ENCODE results near the gene NDUFA12.

Gene NDUFA12

GRCh38 chr12:94930216-94930654 lies 73.3 kb downstream of the NDUFA12 start:
- no peak overlapping the region for H3K4me2 ChIP-seq (ENCODE audit: insufficient read depth, low read length, poor library complexity, severe bottlenecking)
- H3K4me1 ChIP-seq (ENCODE audit: control insufficient read depth in 2 of 2, insufficient read depth in 1 of 2, low read depth in 1 of 2, low read length in 2 of 2): no peaks in the 10 kb centered on the region
- no peak overlapping the region for H2AK5ac ChIP-seq (ENCODE audit: low read depth, low read length)
- H3K14ac ChIP-seq (ENCODE audit: low read length): no peak overlapping the region
- H3K27ac ChIP-seq (replicated peaks; ENCODE audit: low read length): no peak overlapping the region
- no peak overlapping the region for H3K4ac ChIP-seq (ENCODE audit: low read length)
- no peak overlapping the region for H4K91ac ChIP-seq (ENCODE audit: low read depth, low read length, poor library complexity)
- no peak overlapping the region for H2BK12ac ChIP-seq (ENCODE audit: low read length)
- no peak overlapping the region for H3K23ac ChIP-seq (ENCODE audit: low read depth, low read length, poor library complexity)
- H3K36me3 ChIP-seq (replicated peaks in 1 of 2; ENCODE audit: control insufficient read depth in 2 of 2, insufficient read depth in 2 of 2, low read length in 2 of 2): no peaks in the 10 kb centered on the region
- no peak overlapping the region for H2BK5ac ChIP-seq (ENCODE audit: low read length)
- H3K4me3 ChIP-seq (ENCODE audit: low read length in 2 of 2): no peak overlapping the region
- H2BK15ac ChIP-seq (ENCODE audit: low read length): no peak overlapping the region
- H3K9me3 ChIP-seq (replicated peaks in 1 of 2; ENCODE audit: control insufficient read depth in 2 of 2, insufficient read depth in 1 of 2, low read depth in 1 of 2, low read length in 2 of 2): no peaks in the 10 kb centered on the region
- H3K9ac ChIP-seq (ENCODE audit: low read depth, low read length, poor library complexity): no peak overlapping the region
- H3K79me1 ChIP-seq (ENCODE audit: low read depth, low read length): no peaks in the 10 kb centered on the region
- no peaks in the 10 kb centered on the region for H3K27me3 ChIP-seq (ENCODE audit: control insufficient read depth in 3 of 3, insufficient read depth in 3 of 3, low read depth in 1 of 3, low read length in 3 of 3)
- H4K8ac ChIP-seq (ENCODE audit: low read depth, low read length): peak overlapping the region; percentile 6
- no CpG with 5 or more reads among the region's 6 CpGs for WGBS, 2 donors (ENCODE audit: extremely low coverage in 2 of 2, insufficient read length in 2 of 2, insufficient replicate concordance in 1 of 2)
- H3K18ac ChIP-seq (ENCODE audit: low read length): no peak overlapping the region
- H2BK120ac ChIP-seq (ENCODE audit: low read depth, low read length): no peak overlapping the region
- no peak overlapping the region for H2AFZ ChIP-seq (ENCODE audit: low read length)
- no peak for DNase-seq (ENCODE audit: low spot score)

DNA sequence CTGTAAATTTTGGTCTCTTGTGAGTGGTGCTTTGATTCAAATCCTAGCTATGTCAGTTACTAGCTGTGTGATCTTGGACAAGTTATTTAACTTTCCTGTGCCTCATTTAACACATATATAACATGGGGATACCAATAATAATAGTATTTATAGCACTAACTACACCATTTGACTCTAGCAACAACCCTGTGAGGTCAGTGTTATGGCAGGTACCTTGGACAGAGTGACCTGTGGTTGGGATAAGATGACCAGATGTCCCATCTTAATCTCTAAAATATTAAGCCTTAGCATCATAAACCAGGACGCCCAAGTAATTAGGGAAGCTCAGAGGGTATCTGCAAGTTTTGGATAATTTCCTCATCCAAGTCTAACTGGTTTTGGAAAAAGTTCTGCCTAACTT lies 73.7 kb downstream of the NDUFA12 start:
- Histone ChIP-seq H3K79me1 (ENCODE audit: low read depth, low read length) (no peaks in the 10 kb centered on the region), H3K9ac (ENCODE audit: low read depth, low read length, poor library complexity) (no peak overlapping the region), H2BK15ac (ENCODE audit: low read length) (no peak overlapping the region), H2AFZ (ENCODE audit: low read length) (no peak overlapping the region), H2BK5ac (ENCODE audit: low read length) (no peak overlapping the region), H3K27me3 (ENCODE audit: control insufficient read depth in 3 of 3, insufficient read depth in 3 of 3, low read depth in 1 of 3, low read length in 3 of 3) (no peaks in the 10 kb centered on the region), H3K36me3 (replicated peaks in 1 of 2; ENCODE audit: control insufficient read depth in 2 of 2, insufficient read depth in 2 of 2, low read length in 2 of 2) (no peaks in the 10 kb centered on the region), H3K4ac (ENCODE audit: low read length) (no peak overlapping the region), H3K4me2 (ENCODE audit: insufficient read depth, low read length, poor library complexity, severe bottlenecking) (no peak overlapping the region), H4K91ac (ENCODE audit: low read depth, low read length, poor library complexity) (no peak overlapping the region), H3K14ac (ENCODE audit: low read length) (no peak overlapping the region), H3K4me3 (ENCODE audit: low read length in 2 of 2) (no peak overlapping the region), H2AK5ac (ENCODE audit: low read depth, low read length) (no peak overlapping the region), H3K23ac (ENCODE audit: low read depth, low read length, poor library complexity) (no peak overlapping the region), H3K9me3 (replicated peaks in 1 of 2; ENCODE audit: control insufficient read depth in 2 of 2, insufficient read depth in 1 of 2, low read depth in 1 of 2, low read length in 2 of 2) (no peaks in the 10 kb centered on the region), H3K18ac (ENCODE audit: low read length) (no peak overlapping the region), H2BK120ac (ENCODE audit: low read depth, low read length) (no peak overlapping the region), H3K27ac (replicated peaks; ENCODE audit: low read length) (no peak overlapping the region), H3K4me1 (ENCODE audit: control insufficient read depth in 2 of 2, insufficient read depth in 1 of 2, low read depth in 1 of 2, low read length in 2 of 2) (no peaks in the 10 kb centered on the region), H4K8ac (ENCODE audit: low read depth, low read length) (no peak overlapping the region), H2BK12ac (ENCODE audit: low read length) (no peak overlapping the region)
- no CpG with 5 or more reads among the region's 1 CpG for WGBS, 2 donors (ENCODE audit: extremely low coverage in 2 of 2, insufficient read length in 2 of 2, insufficient replicate concordance in 1 of 2)
- DNase-seq (ENCODE audit: low spot score): no peak

DNA sequence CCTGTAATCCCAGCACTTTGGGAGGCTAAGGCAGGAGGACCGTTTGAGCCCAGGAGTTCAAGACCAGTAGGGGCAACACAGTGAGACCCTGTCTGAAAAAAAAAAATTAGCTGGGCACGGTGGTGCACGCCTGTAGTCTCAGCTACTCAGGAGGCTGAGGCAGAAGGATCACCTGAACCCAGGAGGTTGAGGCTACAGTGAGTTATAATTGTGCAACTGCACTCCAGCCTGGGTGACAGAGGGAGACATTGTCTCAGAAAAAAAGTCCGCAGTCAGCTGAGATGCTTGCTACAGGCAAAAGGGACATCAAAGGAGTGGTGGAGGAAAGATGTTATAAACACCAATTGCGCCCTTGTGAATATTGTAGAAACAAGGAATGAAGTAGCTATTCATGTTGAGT lies 77.8 kb downstream of the NDUFA12 start:
- no peaks in the 10 kb centered on the region for H3K4me1 ChIP-seq (ENCODE audit: control insufficient read depth in 2 of 2, insufficient read depth in 1 of 2, low read depth in 1 of 2, low read length in 2 of 2)
- no peak overlapping the region for H3K4ac ChIP-seq (ENCODE audit: low read length)
- H3K79me1 ChIP-seq (ENCODE audit: low read depth, low read length): no peaks in the 10 kb centered on the region
- H3K23ac ChIP-seq (ENCODE audit: low read depth, low read length, poor library complexity): no peak overlapping the region
- no peak overlapping the region for H3K14ac ChIP-seq (ENCODE audit: low read length)
- no peak overlapping the region for H4K91ac ChIP-seq (ENCODE audit: low read depth, low read length, poor library complexity)
- no peak overlapping the region for H3K4me3 ChIP-seq (ENCODE audit: low read length in 2 of 2)
- H3K9ac ChIP-seq (ENCODE audit: low read depth, low read length, poor library complexity): no peak overlapping the region
- no peak overlapping the region for H2BK120ac ChIP-seq (ENCODE audit: low read depth, low read length)
- no peak overlapping the region for H3K4me2 ChIP-seq (ENCODE audit: insufficient read depth, low read length, poor library complexity, severe bottlenecking)
- no CpG with 5 or more reads among the region's 5 CpGs for WGBS, 2 donors (ENCODE audit: extremely low coverage in 2 of 2, insufficient read length in 2 of 2, insufficient replicate concordance in 1 of 2)
- H4K8ac ChIP-seq (ENCODE audit: low read depth, low read length): no peak overlapping the region
- no peaks in the 10 kb centered on the region for H3K27me3 ChIP-seq (ENCODE audit: control insufficient read depth in 3 of 3, insufficient read depth in 3 of 3, low read depth in 1 of 3, low read length in 3 of 3)
- no peak overlapping the region for H2AFZ ChIP-seq (ENCODE audit: low read length)
- H3K36me3 ChIP-seq (replicated peaks in 1 of 2; ENCODE audit: control insufficient read depth in 2 of 2, insufficient read depth in 2 of 2, low read length in 2 of 2): no peaks in the 10 kb centered on the region
- no peak overlapping the region for H2BK5ac ChIP-seq (ENCODE audit: low read length)
- H3K18ac ChIP-seq (ENCODE audit: low read length): no peak overlapping the region
- H3K27ac ChIP-seq (replicated peaks; ENCODE audit: low read length): no peak overlapping the region
- no peak overlapping the region for H2AK5ac ChIP-seq (ENCODE audit: low read depth, low read length)
- no peak for DNase-seq (ENCODE audit: low spot score)
- H2BK15ac ChIP-seq (ENCODE audit: low read length): no peak overlapping the region
- H3K9me3 ChIP-seq (replicated peaks in 1 of 2; ENCODE audit: control insufficient read depth in 2 of 2, insufficient read depth in 1 of 2, low read depth in 1 of 2, low read length in 2 of 2): no peaks in the 10 kb centered on the region
- no peak overlapping the region for H2BK12ac ChIP-seq (ENCODE audit: low read length)

- no CpG with 5 or more reads among the region's 4 CpGs for WGBS, 2 donors (ENCODE audit: extremely low coverage in 2 of 2, insufficient read length in 2 of 2, insufficient replicate concordance in 1 of 2)
- Histone ChIP-seq H4K8ac (ENCODE audit: low read depth, low read length) (no peak overlapping the region), H3K9ac (ENCODE audit: low read depth, low read length, poor library complexity) (no peak overlapping the region), H2BK5ac (ENCODE audit: low read length) (no peak overlapping the region), H3K27ac (replicated peaks; ENCODE audit: low read length) (no peak overlapping the region), H3K18ac (ENCODE audit: low read length) (no peak overlapping the region), H3K9me3 (replicated peaks in 1 of 2; ENCODE audit: control insufficient read depth in 2 of 2, insufficient read depth in 1 of 2, low read depth in 1 of 2, low read length in 2 of 2) (no peaks in the 10 kb centered on the region), H3K4me1 (ENCODE audit: control insufficient read depth in 2 of 2, insufficient read depth in 1 of 2, low read depth in 1 of 2, low read length in 2 of 2) (no peaks in the 10 kb centered on the region), H3K79me1 (ENCODE audit: low read depth, low read length) (no peaks in the 10 kb centered on the region), H2AFZ (ENCODE audit: low read length) (no peak overlapping the region), H3K27me3 (ENCODE audit: control insufficient read depth in 3 of 3, insufficient read depth in 3 of 3, low read depth in 1 of 3, low read length in 3 of 3) (no peaks in the 10 kb centered on the region), H4K91ac (ENCODE audit: low read depth, low read length, poor library complexity) (no peak overlapping the region), H2BK12ac (ENCODE audit: low read length) (no peak overlapping the region), H2AK5ac (ENCODE audit: low read depth, low read length) (no peak overlapping the region), H3K23ac (ENCODE audit: low read depth, low read length, poor library complexity) (no peak overlapping the region), H3K36me3 (replicated peaks in 1 of 2; ENCODE audit: control insufficient read depth in 2 of 2, insufficient read depth in 2 of 2, low read length in 2 of 2) (no peaks in the 10 kb centered on the region), H2BK15ac (ENCODE audit: low read length) (no peak overlapping the region), H3K4ac (ENCODE audit: low read length) (no peak overlapping the region), H3K4me3 (ENCODE audit: low read length in 2 of 2) (no peak overlapping the region), H2BK120ac (ENCODE audit: low read depth, low read length) (no peak overlapping the region), H3K14ac (ENCODE audit: low read length) (no peak overlapping the region), H3K4me2 (ENCODE audit: insufficient read depth, low read length, poor library complexity, severe bottlenecking) (no peak overlapping the region)
- no peak for DNase-seq (ENCODE audit: low spot score)
Measured at GRCh38 chr12:94925206-94925605, 78.3 kb downstream of the NDUFA12 start.

Measured in neuronal stem cell (in vitro differentiated cells).